ENCODE data around the gene HK3.

HK3 gene

GRCh38 chr5:176847148-176847547, 52.0 kb downstream of the HK3 start:
- no peak for DNase-seq

- no peak for DNase-seq
These were observed 52.6 kb downstream of the HK3 start for GRCh38 chr5:176846335-176847140.

GRCh38 chr5:176845392-176845713, 53.8 kb downstream of the HK3 start:
- DNase-seq: no peak

- peak; percentile 45 for DNase-seq
These were observed 54.3 kb downstream of the HK3 start for GRCh38 chr5:176844706-176845391.

GRCh38 chr5:176844281-176844680, 54.9 kb downstream of the HK3 start:
- no peak for DNase-seq

GRCh38 chr5:176843673-176844072, 55.5 kb downstream of the HK3 start:
- no peak for DNase-seq

- peak; percentile 82 for DNase-seq
These were observed 61.4 kb downstream of the HK3 start for GRCh38 chr5:176837707-176838115.

- no peak for DNase-seq
These were observed 62.1 kb downstream of the HK3 start for GRCh38 chr5:176836811-176837706.

- no peak for DNase-seq
These were observed 63.2 kb downstream of the HK3 start for GRCh38 chr5:176835918-176836317.

GRCh38 chr5:176833286-176833685, 65.9 kb downstream of the HK3 start:
- DNase-seq: no peak

GRCh38 chr5:176832162-176832561, 67.0 kb downstream of the HK3 start:
- DNase-seq: no peak

- no peak for DNase-seq
These were observed 67.7 kb downstream of the HK3 start for GRCh38 chr5:176831425-176831824.

- no peak for DNase-seq
These were observed 68.1 kb downstream of the HK3 start for GRCh38 chr5:176830995-176831423.

Data from NCI-H226 (cell line).